HFFc6 (cell line): Measurements from ENCODE around the gene DLEC1. TPM values are rescaled to one million over a fixed set of nuclear protein-coding genes. Genes with fewer than 3 reads are reported as not detected.
A peak's percentile ranks its signal among the peaks of the same experiment; 100 is the strongest.

Experiments
- DNase-seq: peaks from one replicate; pipeline ENCODE4 v3.0.0-alpha.2; 2018
- H3K27ac Mint-ChIP-seq: 2 replicates; pipeline ENCODE4 v1.8.0; 2020; ENCODE audit warnings: mild to moderate bottlenecking, mixed read lengths
- H3K27me3 Mint-ChIP-seq: 2 replicates; pipeline ENCODE4 v1.8.0; 2021; ENCODE audit warnings: mild to moderate bottlenecking, moderate library complexity, mixed read lengths; ENCODE audit not compliant: insufficient read depth
- H3K36me3 Mint-ChIP-seq: 2 replicates; pipeline ENCODE4 v1.8.0; 2021; ENCODE audit warnings: low read depth, mixed read lengths
- H3K4me1 Mint-ChIP-seq: 2 replicates; pipeline ENCODE4 v1.8.0; 2020; ENCODE audit warnings: low read depth, mixed read lengths
- H3K4me3 Mint-ChIP-seq: 2 replicates; pipeline ENCODE4 v1.8.0; 2020; ENCODE audit warnings: mild to moderate bottlenecking, moderate library complexity, mixed read lengths
- H3K9me3 Mint-ChIP-seq: 2 replicates; pipeline ENCODE4 v1.8.0; 2020; ENCODE audit warnings: mild to moderate bottlenecking, mixed read lengths
- CTCF ChIP-seq: fragments of 200-600 bp; sonication (generic); IDR thresholded peaks from 2 replicates; pipeline ENCODE4 v1.5.0; 2021; ENCODE audit warnings: antibody characterized with exemption, mild to moderate bottlenecking
- long read RNA-seq: library from polyadenylated mRNA; unstranded; transcript quantifications from one replicate; pipeline ENCODE4 v2.0.0, GENCODE V29; 2019
- total RNA-seq, 6 experiments: library from RNA; stranded (reverse); fragmentation: NEBNext Ultra II Directional; extraction: Animal tissue kit (Norgen Biotek cat#: 25700); gene quantifications; 2 replicates in 1 of 6; 3 replicates in 5 of 6; pipeline ENCODE4 v1.2.3, GENCODE V29; 2021

DLEC1 gene
- total RNA-seq: under 1 TPM in 1 of 6 experiments, not detected in 5; 0.05 TPM
- long read RNA-seq: 0 reads

GRCh38 chr3:38039101-38039898 lies at the start of gene DLEC1:
DLEC1 (plus strand) TSS chr3:38039208; CDS start chr3:38039226, 18 bp downstream.
- Mint-ChIP-seq H3K9me3 (no peaks in the 10 kb centered on the region), H3K27ac (peak within 1 kb of the TSS; percentile 38), H3K36me3 (no peaks in the 10 kb centered on the region), H3K4me1 (peaks cover 21% of the 10 kb centered on the region), H3K27me3 (peaks cover 7% of the 10 kb centered on the region; the same call in 1 of the 2 replicates), H3K4me3 (peak within 1 kb of the TSS; percentile 75)
- no peak for TF ChIP-seq CTCF
- peak; percentile 51 for DNase-seq

GRCh38 chr3:37989821-37990480 lies 49.1 kb upstream of the DLEC1 start:
- Mint-ChIP-seq H3K9me3 (no peaks in the 10 kb centered on the region), H3K27ac (no peak overlapping the region), H3K36me3 (no peaks in the 10 kb centered on the region), H3K4me3 (no peak overlapping the region), H3K4me1 (peaks cover 21% of the 10 kb centered on the region), H3K27me3 (peaks cover 15% of the 10 kb centered on the region)
- no peak for DNase-seq
- TF ChIP-seq CTCF: no peak

- Mint-ChIP-seq H3K27ac (no peak within 1 kb of the TSS), H3K27me3 (peaks cover 15% of the 10 kb centered on the region), H3K4me1 (peaks cover 26% of the 10 kb centered on the region), H3K4me3 (no peak within 1 kb of the TSS), H3K9me3 (no peaks in the 10 kb centered on the region), H3K36me3 (no peaks in the 10 kb centered on the region)
- DNase-seq: no peak
- no peak for TF ChIP-seq CTCF
Measured at GRCh38 chr3:37990527-37990926, 48.5 kb upstream of the DLEC1 start, which contains the start of gene VILL. VILL (plus strand) TSS chr3:37990786; CDS start chr3:37993673, 2,887 bp downstream.

GRCh38 chr3:37991109-37991508 lies 47.9 kb upstream of the DLEC1 start:
- no peak overlapping the region for H3K27ac Mint-ChIP-seq
- no peak overlapping the region for H3K4me3 Mint-ChIP-seq
- peaks cover 29% of the 10 kb centered on the region for H3K4me1 Mint-ChIP-seq
- H3K27me3 Mint-ChIP-seq: peaks cover 12% of the 10 kb centered on the region
- no peaks in the 10 kb centered on the region for H3K9me3 Mint-ChIP-seq
- TF ChIP-seq CTCF: no peak
- no peaks in the 10 kb centered on the region for H3K36me3 Mint-ChIP-seq
- no peak for DNase-seq

GRCh38 chr3:37991823-37992222 lies 47.2 kb upstream of the DLEC1 start:
- Mint-ChIP-seq H3K27me3 (peaks cover 11% of the 10 kb centered on the region), H3K4me3 (no peak overlapping the region), H3K36me3 (peaks cover 7% of the 10 kb centered on the region), H3K4me1 (peaks cover 35% of the 10 kb centered on the region), H3K9me3 (no peaks in the 10 kb centered on the region), H3K27ac (no peak overlapping the region)
- DNase-seq: no peak
- no peak for TF ChIP-seq CTCF
